SK-N-SH treated with all-trans-retinoic acid at 6 μM for 48 hours (cell line): ENCODE measurements around the gene ITIH5.
"Not testable (repeated sequence)": the region's sequence is repeated elsewhere in the genome, so short reads cannot be mapped to it uniquely, and the experiment has no call there.

ENCODE experiments used
- ATAC-seq: fragments of 200-7000 bp; cut with Tn5 transposase; 3 replicates; pipeline ENCODE4 v1.9.1; 2020; ENCODE audit warnings: mild to moderate bottlenecking, moderate library complexity
- ARNTL ChIP-seq: fragments of 450-650 bp; formaldehyde crosslinking; IDR thresholded peaks from 2 replicates; pipeline ENCODE4 v1.5.0; 2020; ENCODE audit warnings: low read depth, mild to moderate bottlenecking, moderate library complexity, borderline replicate concordance
- CSDC2 ChIP-seq: fragments of 250-450 bp; sonication (Bioruptor Pico); IDR thresholded peaks from 2 replicates; pipeline ENCODE4 v1.5.0; 2020; ENCODE audit warnings: mild to moderate bottlenecking, moderate library complexity
- CSRNP3 ChIP-seq: fragments of 250-450 bp; sonication (Bioruptor Pico); IDR thresholded peaks from 2 replicates; pipeline ENCODE4 v1.5.1; 2021; ENCODE audit warnings: mild to moderate bottlenecking, moderate library complexity
- ESRRG ChIP-seq: fragments of 250-450 bp; sonication (Bioruptor Pico); IDR thresholded peaks from 2 replicates; pipeline ENCODE4 v1.6.1; 2021; ENCODE audit warnings: mild to moderate bottlenecking
- ISL1 ChIP-seq: fragments of 250-450 bp; sonication (Bioruptor Pico); IDR thresholded peaks from 2 replicates; pipeline ENCODE4 v2.1.2; 2022; ENCODE audit warnings: mild to moderate bottlenecking, moderate library complexity
- OSR1 ChIP-seq: fragments of 250-450 bp; sonication (Bioruptor Pico); IDR thresholded peaks from 2 replicates; pipeline ENCODE4 v1.8.0; 2022; ENCODE audit warnings: moderate library complexity, mild to moderate bottlenecking, inconsistent platforms
- PATZ1 ChIP-seq: fragments of 250-450 bp; sonication (Bioruptor Pico); IDR thresholded peaks from 2 replicates; pipeline ENCODE4 v1.8.0; 2020; ENCODE audit warnings: mild to moderate bottlenecking, moderate library complexity, borderline replicate concordance
- POU6F1 ChIP-seq: fragments of 250-450 bp; sonication (Bioruptor Pico); IDR thresholded peaks from 2 replicates; pipeline ENCODE4 v1.8.0; 2021; ENCODE audit warnings: low read depth, mild to moderate bottlenecking, moderate library complexity, borderline replicate concordance
- PPARA ChIP-seq: fragments of 250-450 bp; sonication (Bioruptor Pico); IDR thresholded peaks from 2 replicates; pipeline ENCODE4 v1.5.0; 2020; ENCODE audit warnings: mild to moderate bottlenecking, borderline replicate concordance
- RARB ChIP-seq: fragments of 250-450 bp; sonication (Bioruptor Pico); IDR thresholded peaks from 2 replicates; pipeline ENCODE4 v1.8.0; 2021; ENCODE audit warnings: mild to moderate bottlenecking, moderate library complexity
- SNAI2 ChIP-seq: fragments of 250-450 bp; sonication (Bioruptor Pico); IDR thresholded peaks from 2 replicates; pipeline ENCODE4 v1.5.0; 2020; ENCODE audit warnings: mild to moderate bottlenecking, moderate library complexity
- TCF4 ChIP-seq: fragments of 250-450 bp; sonication (Bioruptor Pico); IDR thresholded peaks from 2 replicates; pipeline ENCODE4 v1.8.0; 2021; ENCODE audit warnings: mild to moderate bottlenecking, moderate library complexity, borderline replicate concordance
- TOX ChIP-seq: fragments of 250-450 bp; sonication (Bioruptor Pico); IDR thresholded peaks from 2 replicates; pipeline ENCODE4 v1.8.0; 2021; ENCODE audit warnings: mild to moderate bottlenecking, moderate library complexity, borderline replicate concordance
- TSHZ2 ChIP-seq: fragments of 250-450 bp; sonication (Bioruptor Pico); IDR thresholded peaks from 2 replicates; pipeline ENCODE4 v1.5.0; 2020; ENCODE audit warnings: mild to moderate bottlenecking, moderate library complexity
- ZC3H10 ChIP-seq: fragments of 250-450 bp; sonication (Bioruptor Pico); IDR thresholded peaks from 2 replicates; pipeline ENCODE4 v1.5.1; 2021; ENCODE audit warnings: mild to moderate bottlenecking, moderate library complexity
- ZFP3 ChIP-seq: fragments of 250-450 bp; sonication (Bioruptor Pico); IDR thresholded peaks from 2 replicates; pipeline ENCODE4 v1.5.0; 2020; ENCODE audit warnings: mild to moderate bottlenecking, moderate library complexity
- ZFP30 ChIP-seq: fragments of 450-650 bp; formaldehyde crosslinking; IDR thresholded peaks from 2 replicates; pipeline ENCODE4 v1.5.0; 2022; ENCODE audit warnings: mild to moderate bottlenecking, moderate library complexity
- ZNF565 ChIP-seq: fragments of 450-650 bp; formaldehyde crosslinking; conservative IDR thresholded peaks from 2 replicates; pipeline ENCODE4 v1.5.0; 2020; ENCODE audit warnings: low read depth, mild to moderate bottlenecking, moderate library complexity
- ZNF70 ChIP-seq: fragments of 450-650 bp; formaldehyde crosslinking; IDR thresholded peaks from 2 replicates; pipeline ENCODE4 v1.5.0; 2020; ENCODE audit warnings: mild to moderate bottlenecking, moderate library complexity
- ZNF8 ChIP-seq: fragments of 450-650 bp; formaldehyde crosslinking; IDR thresholded peaks from 2 replicates; pipeline ENCODE4 v1.5.0; 2020; ENCODE audit warnings: mild to moderate bottlenecking, moderate library complexity

ITIH5 gene

GRCh38 chr10:7666253-7667023 lies at the start of gene ITIH5:
TSS of gene ITIH5 (minus strand) at chr10:7666966. CDS start at chr10:7666892, 74 bp downstream.
- ATAC-seq: peak; percentile 57
- TF ChIP-seq ARNTL (CRISPR knock-in tag) (no peak), CSDC2 (CRISPR knock-in tag) (no peak)

GRCh38 chr10:7715515-7715914 lies 48.7 kb upstream of the ITIH5 start:
- ATAC-seq: no peak
- TF ChIP-seq ZFP30 (CRISPR knock-in tag): no peak
- TF ChIP-seq ZNF8 (CRISPR knock-in tag): no peak
- TF ChIP-seq ZNF70 (CRISPR knock-in tag): no peak
- TF ChIP-seq ARNTL (CRISPR knock-in tag): no peak
- no peak for TF ChIP-seq CSRNP3 (CRISPR knock-in tag)
- TF ChIP-seq POU6F1 (CRISPR knock-in tag): no peak
- TF ChIP-seq ESRRG (CRISPR knock-in tag): no peak
- no peak for TF ChIP-seq TOX (CRISPR knock-in tag)
- no peak for TF ChIP-seq PATZ1
- TF ChIP-seq SNAI2: no peak
- TF ChIP-seq ZFP3 (CRISPR knock-in tag): no peak
- no peak for TF ChIP-seq CSDC2 (CRISPR knock-in tag)
- no peak for TF ChIP-seq RARB (CRISPR knock-in tag)
- TF ChIP-seq TCF4 (CRISPR knock-in tag): no peak
- no peak for TF ChIP-seq TSHZ2

- ATAC-seq: not testable (repeated sequence)
These were observed 44.3 kb upstream of the ITIH5 start for GRCh38 chr10:7711075-7711474.

GRCh38 chr10:7710446-7710845 lies 43.7 kb upstream of the ITIH5 start:
- TF ChIP-seq TCF4 (CRISPR knock-in tag): no peak
- no peak for TF ChIP-seq ZFP3 (CRISPR knock-in tag)
- TF ChIP-seq PPARA (CRISPR knock-in tag): no peak
- TF ChIP-seq OSR1 (CRISPR knock-in tag): no peak
- no peak for TF ChIP-seq ZNF565 (CRISPR knock-in tag)
- no peak for TF ChIP-seq ISL1 (CRISPR knock-in tag)
- TF ChIP-seq POU6F1 (CRISPR knock-in tag): no peak
- no peak for TF ChIP-seq ZNF70 (CRISPR knock-in tag)
- no peak for TF ChIP-seq RARB (CRISPR knock-in tag)
- no peak for TF ChIP-seq SNAI2
- TF ChIP-seq ARNTL (CRISPR knock-in tag): no peak
- TF ChIP-seq ZC3H10 (CRISPR knock-in tag): no peak
- no peak for TF ChIP-seq CSDC2 (CRISPR knock-in tag)
- ATAC-seq: no peak
